SK-N-SH (cell line): Measurements from ENCODE around the gene PARD3B. TPM values are rescaled to one million over a fixed set of nuclear protein-coding genes. Genes with fewer than 3 reads are reported as not detected.

ENCODE experiments used
- CTCF ChIA-PET: fragments of 300-600, 350-600 bp; formaldehyde crosslinking; extraction: SDS; loops from one replicate; lab custom pipeline; 2021; lab: Yijun Ruan, JAX
- POLR2A ChIA-PET: fragments of 350-600 bp; sonication (Branson Sonifier 250); formaldehyde crosslinking; extraction: SDS; loops from one replicate; lab custom pipeline; 2020; ENCODE audit warnings: antibody characterized with exemption, inconsistent platforms; lab: Yijun Ruan, JAX
- DNase-seq: peaks from one replicate; pipeline ENCODE4 v3.0.0; 2012
- H2AFZ ChIP-seq: fragments of 200-600 bp; sonication (generic); 2 replicates; pipeline ENCODE4 v1.8.1; 2016; ENCODE audit warnings: antibody characterized with exemption, mild to moderate bottlenecking, low read depth
- H3F3A ChIP-seq: fragments of 200-600 bp; sonication (generic); replicated peaks from 2 replicates; pipeline ENCODE3; 2016; ENCODE audit warnings: antibody characterized with exemption, mild to moderate bottlenecking; ENCODE audit not compliant: insufficient read depth
- H3K27ac ChIP-seq, 2 experiments: fragments of 200-500 bp in 1 of 2; fragments of 200-600 bp in 1 of 2; sonication (Bioruptor generic) in 1 of 2; sonication (generic), shearing (Covaris generic) in 1 of 2; 2 replicates each; pipeline versions ENCODE4 v1.5.1 to v1.6.1; 2014 to 2016; ENCODE audit warnings: low read depth in 2 of 2, inconsistent platforms in 1 of 2, low read length in 1 of 2, mild to moderate bottlenecking in 1 of 2, mixed read lengths in 1 of 2
- H3K27me3 ChIP-seq: fragments of 200-600 bp; sonication (generic), shearing (Covaris generic); 2 replicates; pipeline ENCODE4 v1.6.1; 2016; ENCODE audit warnings: mixed run types; ENCODE audit not compliant: insufficient read depth
- H3K36me3 ChIP-seq, 2 experiments: fragments of 200-500 bp in 1 of 2; fragments of 200-600 bp in 1 of 2; sonication (Bioruptor generic) in 1 of 2; sonication (generic) in 1 of 2; replicated peaks in 1 of 2; 2 replicates each; pipeline versions ENCODE3 to v1.5.1; 2014 to 2016; ENCODE audit warnings: low read length in 1 of 2, mild to moderate bottlenecking in 1 of 2; ENCODE audit not compliant: insufficient read depth in 2 of 2, control insufficient read depth in 1 of 2
- H3K4me1 ChIP-seq, 2 experiments: fragments of 200-500 bp in 1 of 2; fragments of 200-600 bp in 1 of 2; sonication (Bioruptor generic) in 1 of 2; sonication (generic), shearing (Covaris generic) in 1 of 2; 2 replicates each; pipeline versions ENCODE4 v1.5.1 to v1.6.1; 2014 to 2016; ENCODE audit warnings: low read depth in 1 of 2, low read length in 1 of 2, mixed run types in 1 of 2; ENCODE audit not compliant: insufficient read depth in 2 of 2, control insufficient read depth in 1 of 2
- H3K4me2 ChIP-seq: fragments of 200-600 bp; sonication (generic), shearing (Covaris generic); 2 replicates; pipeline ENCODE4 v1.6.1; 2017; ENCODE audit warnings: mixed run types
- H3K4me3 ChIP-seq, 2 experiments: fragments of 200-500 bp in 1 of 2; fragments of 200-600 bp in 1 of 2; sonication (Bioruptor generic) in 1 of 2; sonication (generic), shearing (Covaris generic) in 1 of 2; 2 replicates each; pipeline versions ENCODE4 v1.5.1 to v1.8.1; 2014 to 2016; ENCODE audit warnings: low read depth in 2 of 2, inconsistent platforms in 1 of 2, low read length in 1 of 2, mild to moderate bottlenecking in 1 of 2, mixed read lengths in 1 of 2, moderate library complexity in 1 of 2
- H3K79me2 ChIP-seq: fragments of 200-600 bp; sonication (generic); 2 replicates; pipeline ENCODE4 v1.8.1; 2017; ENCODE audit warnings: mild to moderate bottlenecking; ENCODE audit not compliant: insufficient read depth
- H3K9ac ChIP-seq: fragments of 200-600 bp; sonication (generic); 2 replicates; pipeline ENCODE4 v1.6.1; 2017; ENCODE audit warnings: mixed run types
- H3K9me2 ChIP-seq: fragments of 200-600 bp; sonication (generic); 2 replicates; pipeline ENCODE4 v1.6.1; 2017; ENCODE audit warnings: mixed run types
- H3K9me3 ChIP-seq: fragments of 200-600 bp; sonication (generic); 2 replicates; pipeline ENCODE4 v1.6.1; 2017; ENCODE audit warnings: mixed run types, mild to moderate bottlenecking, moderate library complexity
- H4K20me1 ChIP-seq: fragments of 200-600 bp; sonication (generic); 2 replicates; pipeline ENCODE4 v1.6.1; 2017; ENCODE audit warnings: mild to moderate bottlenecking, mixed run types; ENCODE audit not compliant: insufficient read depth
- EP300 ChIP-seq, 2 experiments: IDR thresholded peaks; 2 replicates each; pipeline versions ENCODE4 v1.4.0 to v1.6.1; 2012; ENCODE audit warnings: borderline replicate concordance in 1 of 2, low read depth in 1 of 2, low read length in 1 of 2
- EZH2phosphoT487 ChIP-seq: fragments of 200-600 bp; sonication (generic); IDR thresholded peaks from 2 replicates; pipeline ENCODE4 v1.6.1; 2017; ENCODE audit warnings: low read depth, mixed run types, mild to moderate bottlenecking, antibody characterized with exemption, moderate library complexity, borderline replicate concordance
- GABPA ChIP-seq: IDR thresholded peaks from 2 replicates; pipeline ENCODE4 v1.4.0; 2012; ENCODE audit warnings: low read depth, mild to moderate bottlenecking
- GATA2 ChIP-seq: sonication (generic); formaldehyde crosslinking; IDR thresholded peaks from 2 replicates; pipeline ENCODE4 v1.5.0; 2020; ENCODE audit warnings: mild to moderate bottlenecking, missing genetic modification reagents
- JUND ChIP-seq: IDR thresholded peaks from 2 replicates; pipeline ENCODE4 v1.4.0; 2012
- MAX ChIP-seq: IDR thresholded peaks from 2 replicates; pipeline ENCODE4 v1.4.0; 2012; ENCODE audit warnings: low read depth
- REST ChIP-seq: IDR thresholded peaks from 2 replicates; pipeline ENCODE4 v1.6.1; 2012; ENCODE audit warnings: mild to moderate bottlenecking, low read depth, low read length, moderate library complexity
- RFX5 ChIP-seq: IDR thresholded peaks from 2 replicates; pipeline ENCODE4 v1.6.1; 2012; ENCODE audit warnings: mild to moderate bottlenecking, improper control_type of control experiment, low read length
- SIN3A ChIP-seq: IDR thresholded peaks from 2 replicates; pipeline ENCODE4 v1.6.1; 2012; ENCODE audit warnings: low read depth, mild to moderate bottlenecking, low read length, moderate library complexity, borderline replicate concordance
- TAF1 ChIP-seq: IDR thresholded peaks from 2 replicates; pipeline ENCODE4 v1.6.1; 2012; ENCODE audit warnings: low read depth, mild to moderate bottlenecking, low read length, moderate library complexity, borderline replicate concordance
- TCF12 ChIP-seq: IDR thresholded peaks from 2 replicates; pipeline ENCODE4 v1.4.0; 2012
- TEAD4 ChIP-seq: IDR thresholded peaks from 2 replicates; pipeline ENCODE4 v1.4.0; 2012; ENCODE audit warnings: mild to moderate bottlenecking, borderline replicate concordance; ENCODE audit not compliant: insufficient read depth
- USF1 ChIP-seq: IDR thresholded peaks from 2 replicates; pipeline ENCODE4 v1.4.0; 2012; ENCODE audit warnings: low read depth, borderline replicate concordance
- USF2 ChIP-seq: fragments of 150-350 bp; IDR thresholded peaks from 2 replicates; pipeline ENCODE4 v1.6.1; 2017; ENCODE audit warnings: antibody characterized with exemption, low read length, low read depth, borderline replicate concordance
- YY1 ChIP-seq: IDR thresholded peaks from 2 replicates; pipeline ENCODE4 v1.4.0; 2012; ENCODE audit warnings: low read depth, mild to moderate bottlenecking
- WGBS: methylation state at CpG from one replicate; pipeline ENCODE4 v1.1.6; 2017; ENCODE audit warnings: low lambda C conversion rate; 5-methylcytosine and 5-hydroxymethylcytosine counted together
- polyA plus RNA-seq, 3 experiments: library from polyadenylated mRNA; depleted of rRNA; stranded (reverse); fragments of >200 nt; gene quantifications; 2 replicates each; pipeline ENCODE4 v1.2.3, GENCODE V29; 2012
- TF ChIP-seq, protein P1 (sequence below): IDR thresholded peaks from 2 replicates; pipeline ENCODE4 v1.4.0; 2012; ENCODE audit warnings: low read depth, borderline replicate concordance
- TF ChIP-seq, protein P2 (sequence below): IDR thresholded peaks from 2 replicates; pipeline ENCODE4; 2012

Gene PARD3B
- polyA plus RNA-seq, 1 of the 3 experiments (the other 2 are of a cell fraction) = 0.87 TPM

DNA sequence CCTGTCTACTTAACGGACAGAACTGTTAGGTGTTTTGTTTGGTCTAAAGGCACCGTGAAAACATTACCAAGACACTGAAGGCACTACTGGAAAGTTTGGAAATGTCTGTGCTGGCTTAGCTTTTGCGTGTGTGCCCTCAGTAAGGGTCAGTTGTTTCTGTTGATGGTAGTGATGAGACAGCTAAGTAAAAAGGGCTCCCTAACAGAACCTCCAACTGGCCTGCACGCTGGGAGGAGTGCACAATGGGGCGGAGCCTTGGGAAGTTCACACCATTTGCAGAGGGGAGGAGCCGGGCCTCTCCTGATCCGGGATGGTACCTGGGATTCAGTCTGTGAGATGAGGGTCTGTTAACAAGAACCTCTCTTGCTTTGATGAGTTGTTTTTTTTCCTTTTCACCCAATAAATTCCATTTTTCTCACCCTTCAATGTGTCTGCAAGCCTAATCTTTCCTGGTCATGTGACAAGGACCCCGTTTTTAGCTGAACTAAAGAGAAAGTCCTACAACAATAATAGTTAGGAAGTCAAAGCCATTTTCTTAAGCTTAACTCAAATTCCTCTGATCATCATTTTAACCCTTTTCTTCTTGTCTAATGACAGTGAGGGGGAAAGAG is 368.7 kb downstream of the PARD3B start (continued):
- no peak for TF ChIP-seq MAX
- TF ChIP-seq, protein P1, sequence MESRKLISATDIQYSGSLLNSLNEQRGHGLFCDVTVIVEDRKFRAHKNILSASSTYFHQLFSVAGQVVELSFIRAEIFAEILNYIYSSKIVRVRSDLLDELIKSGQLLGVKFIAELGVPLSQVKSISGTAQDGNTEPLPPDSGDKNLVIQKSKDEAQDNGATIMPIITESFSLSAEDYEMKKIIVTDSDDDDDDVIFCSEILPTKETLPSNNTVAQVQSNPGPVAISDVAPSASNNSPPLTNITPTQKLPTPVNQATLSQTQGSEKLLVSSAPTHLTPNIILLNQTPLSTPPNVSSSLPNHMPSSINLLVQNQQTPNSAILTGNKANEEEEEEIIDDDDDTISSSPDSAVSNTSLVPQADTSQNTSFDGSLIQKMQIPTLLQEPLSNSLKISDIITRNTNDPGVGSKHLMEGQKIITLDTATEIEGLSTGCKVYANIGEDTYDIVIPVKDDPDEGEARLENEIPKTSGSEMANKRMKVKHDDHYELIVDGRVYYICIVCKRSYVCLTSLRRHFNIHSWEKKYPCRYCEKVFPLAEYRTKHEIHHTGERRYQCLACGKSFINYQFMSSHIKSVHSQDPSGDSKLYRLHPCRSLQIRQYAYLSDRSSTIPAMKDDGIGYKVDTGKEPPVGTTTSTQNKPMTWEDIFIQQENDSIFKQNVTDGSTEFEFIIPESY = no peak

DNA sequence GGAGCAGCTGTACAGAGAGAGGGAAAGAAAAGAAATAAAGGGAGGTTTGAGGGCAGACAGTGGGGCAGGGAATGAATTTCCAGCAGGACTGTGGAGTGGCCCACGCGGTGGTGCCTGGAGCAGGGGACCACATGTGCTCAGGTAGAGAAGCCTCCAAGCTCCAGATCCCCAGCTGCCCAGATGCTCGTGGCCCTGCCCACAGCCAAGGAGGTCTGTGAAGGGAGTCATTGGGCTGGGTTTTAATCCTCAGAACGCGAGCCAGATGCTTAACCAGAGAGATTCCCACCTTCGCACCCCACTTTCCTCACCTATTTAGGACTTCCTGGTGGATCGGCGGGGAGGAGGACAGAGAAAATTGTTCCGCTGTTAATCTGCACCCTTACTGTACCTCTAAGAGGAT is 369.4 kb downstream of the PARD3B start:
- POLR2A ChIA-PET = no interaction called here
- Histone ChIP-seq H3K9me2 (no peaks in the 10 kb centered on the region), H3K79me2 (no peaks in the 10 kb centered on the region), H3K27me3 (no peaks in the 10 kb centered on the region), H3K36me3 (no peaks in the 10 kb centered on the region), H3K27ac (no peak overlapping the region), H3K4me3 (no peak overlapping the region), H4K20me1 (no peaks in the 10 kb centered on the region), H2AFZ (no peak overlapping the region), H3K4me1 (peaks cover 0 to 5% of the 10 kb centered on the region in 2 experiments; a peak in 2 of 4 replicates), H3K9me3 (no peaks in the 10 kb centered on the region), H3K4me2 (no peak overlapping the region), H3K9ac (no peak overlapping the region)
- WGBS = 92% methylated on average over 9 of the region's 9 CpGs
- CTCF ChIA-PET = interaction anchor here (0.8 to 0.9 kb wide), 3 partner anchors 8 to 19 kb away, joined by 3 to 4 read pairs (median 3); no protein-coding TSS in a partner anchor
- DNase-seq = peak; percentile 39
- TF ChIP-seq EP300 (IDR thresholded peaks at IDR 0.05; ENCODE audit: borderline replicate concordance in 1 of 2, low read depth in 1 of 2, low read length in 1 of 2) (no peak), TEAD4 (no peak), TCF12 (no peak), GABPA (no peak), USF1 (no peak), RFX5 (no peak), JUND (no peak), USF2 (no peak), EZH2phosphoT487 (no peak), GATA2 (CRISPR knock-in tag) (no peak), REST (no peak), SIN3A (no peak), YY1 (no peak), TAF1 (no peak)
- TF ChIP-seq, protein P2, sequence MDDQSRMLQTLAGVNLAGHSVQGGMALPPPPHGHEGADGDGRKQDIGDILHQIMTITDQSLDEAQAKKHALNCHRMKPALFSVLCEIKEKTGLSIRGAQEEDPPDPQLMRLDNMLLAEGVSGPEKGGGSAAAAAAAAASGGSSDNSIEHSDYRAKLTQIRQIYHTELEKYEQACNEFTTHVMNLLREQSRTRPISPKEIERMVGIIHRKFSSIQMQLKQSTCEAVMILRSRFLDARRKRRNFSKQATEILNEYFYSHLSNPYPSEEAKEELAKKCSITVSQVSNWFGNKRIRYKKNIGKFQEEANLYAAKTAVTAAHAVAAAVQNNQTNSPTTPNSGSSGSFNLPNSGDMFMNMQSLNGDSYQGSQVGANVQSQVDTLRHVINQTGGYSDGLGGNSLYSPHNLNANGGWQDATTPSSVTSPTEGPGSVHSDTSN = no peak
- TF ChIP-seq, protein P1 = no peak
- TF ChIP-seq, all 33 proteins: peak for 0
- no peaks in the 10 kb centered on the region for H3F3A ChIP-seq
